HG02759 (cell line): Measurements from ENCODE around the gene BABAM2.
A peak's percentile ranks its signal among the peaks of the same experiment; 100 is the strongest.

Experiments used
- ATAC-seq: cut with Tn5 transposase; IDR thresholded peaks from one replicate; pipeline ENCODE4 v1.9.1; 2021; ENCODE audit warnings: mild to moderate bottlenecking, moderate library complexity; ENCODE audit not compliant: unreplicated experiment

Gene BABAM2

DNA sequence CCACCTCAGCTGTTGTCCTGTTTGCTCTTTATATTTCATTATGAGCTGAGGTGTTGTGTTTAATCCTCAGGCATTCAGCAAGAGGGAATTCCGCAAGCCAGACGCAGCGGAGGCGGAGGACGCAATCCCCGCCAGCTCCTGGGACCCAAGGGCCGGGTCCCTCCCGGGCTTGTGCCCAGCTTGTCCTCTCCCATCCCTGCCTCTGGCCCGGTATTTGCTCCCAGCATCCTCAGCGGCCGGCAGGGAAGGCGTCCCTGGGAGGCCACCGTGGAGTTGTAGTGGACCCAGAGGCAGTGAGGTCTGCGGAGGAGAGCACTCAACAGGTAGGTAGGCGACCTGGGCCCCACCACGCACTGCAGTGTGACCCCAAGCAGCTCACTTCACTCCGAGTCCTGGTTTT is 459.7 kb downstream of the BABAM2 start:
- ATAC-seq = no peak

GRCh38 chr2:28350791-28351285 is 460.3 kb downstream of the BABAM2 start:
- no peak for ATAC-seq

DNA sequence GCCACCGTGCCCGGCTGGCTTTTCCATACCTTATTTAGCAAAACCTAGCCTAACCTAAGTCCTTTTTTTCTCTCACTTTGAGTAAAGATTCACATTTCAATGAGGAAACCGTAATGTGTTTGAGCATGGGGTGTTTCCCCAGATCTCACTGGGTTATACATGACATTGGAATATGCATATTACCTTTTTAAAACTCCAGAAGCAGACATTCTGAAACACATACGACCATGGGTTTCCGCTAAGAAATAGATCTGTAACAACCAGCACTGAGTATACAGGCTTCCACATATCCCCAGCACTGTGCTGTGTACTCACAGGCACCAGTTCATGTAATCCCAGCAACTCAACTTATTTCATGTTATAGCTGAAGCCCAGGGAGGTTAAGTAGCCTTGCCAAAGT is 461.1 kb downstream of the BABAM2 start:
- ATAC-seq = no peak

- ATAC-seq = no peak
These were observed 461.6 kb downstream of the BABAM2 start for GRCh38 chr2:28352104-28352503.

DNA sequence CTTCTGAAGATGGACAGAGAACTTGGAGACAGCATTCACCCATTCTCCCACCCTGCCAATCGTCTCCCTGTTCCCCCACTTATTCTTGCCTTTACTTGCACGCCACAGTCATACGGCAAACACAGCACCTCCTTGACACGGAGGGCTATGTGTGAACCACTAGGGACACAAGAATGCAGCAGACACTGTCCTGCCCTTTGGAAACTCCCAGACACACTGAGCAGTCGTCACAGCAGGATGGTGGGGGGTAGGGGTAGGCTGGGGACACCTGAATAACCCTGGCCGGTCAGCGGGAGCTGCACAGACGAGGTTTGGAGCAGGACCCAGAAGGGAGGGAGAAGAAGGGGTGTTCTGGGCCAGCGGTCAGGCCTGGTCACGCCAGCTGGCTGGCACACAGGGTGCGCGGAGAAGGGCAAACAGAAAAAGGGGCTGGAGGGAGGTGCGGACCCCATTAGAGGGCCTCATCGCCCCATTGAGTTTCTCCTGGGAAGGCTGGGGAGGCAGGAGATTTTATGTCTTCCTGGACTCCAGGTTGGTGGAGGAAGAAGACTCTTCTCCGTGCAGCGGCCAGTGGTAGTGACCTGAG is 462.2 kb downstream of the BABAM2 start:
- ATAC-seq = no peak

GRCh38 chr2:28354920-28355520 is 464.5 kb downstream of the BABAM2 start:
- no peak for ATAC-seq

- no peak for ATAC-seq
These were observed 465.1 kb downstream of the BABAM2 start for GRCh38 chr2:28355521-28356094.

- no peak for ATAC-seq
These were observed 465.8 kb downstream of the BABAM2 start for GRCh38 chr2:28356095-28356911.

DNA sequence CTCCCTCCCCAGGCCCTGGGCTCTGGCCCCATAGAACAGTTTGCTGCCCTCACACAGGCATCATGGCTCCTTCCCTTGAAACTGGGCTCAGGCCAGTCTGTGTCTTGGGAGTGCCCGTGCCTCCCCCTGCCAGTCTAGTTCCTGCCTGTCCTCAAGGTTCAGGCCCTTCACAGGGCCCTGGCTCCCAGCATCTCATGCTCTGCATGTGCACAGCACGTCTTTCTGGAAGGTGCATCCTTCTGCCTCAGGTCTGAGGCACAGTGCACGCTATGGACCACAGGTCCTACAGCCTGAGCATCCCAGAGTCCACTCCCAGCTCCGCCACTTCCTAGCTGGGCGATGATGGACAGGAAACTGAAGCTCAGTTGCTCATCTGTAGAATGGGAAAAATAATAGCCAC is 466.5 kb downstream of the BABAM2 start:
- no peak for ATAC-seq

GRCh38 chr2:28357948-28358667 is 467.6 kb downstream of the BABAM2 start:
- no peak for ATAC-seq

GRCh38 chr2:28358668-28359201 is 468.2 kb downstream of the BABAM2 start:
- ATAC-seq = no peak

DNA sequence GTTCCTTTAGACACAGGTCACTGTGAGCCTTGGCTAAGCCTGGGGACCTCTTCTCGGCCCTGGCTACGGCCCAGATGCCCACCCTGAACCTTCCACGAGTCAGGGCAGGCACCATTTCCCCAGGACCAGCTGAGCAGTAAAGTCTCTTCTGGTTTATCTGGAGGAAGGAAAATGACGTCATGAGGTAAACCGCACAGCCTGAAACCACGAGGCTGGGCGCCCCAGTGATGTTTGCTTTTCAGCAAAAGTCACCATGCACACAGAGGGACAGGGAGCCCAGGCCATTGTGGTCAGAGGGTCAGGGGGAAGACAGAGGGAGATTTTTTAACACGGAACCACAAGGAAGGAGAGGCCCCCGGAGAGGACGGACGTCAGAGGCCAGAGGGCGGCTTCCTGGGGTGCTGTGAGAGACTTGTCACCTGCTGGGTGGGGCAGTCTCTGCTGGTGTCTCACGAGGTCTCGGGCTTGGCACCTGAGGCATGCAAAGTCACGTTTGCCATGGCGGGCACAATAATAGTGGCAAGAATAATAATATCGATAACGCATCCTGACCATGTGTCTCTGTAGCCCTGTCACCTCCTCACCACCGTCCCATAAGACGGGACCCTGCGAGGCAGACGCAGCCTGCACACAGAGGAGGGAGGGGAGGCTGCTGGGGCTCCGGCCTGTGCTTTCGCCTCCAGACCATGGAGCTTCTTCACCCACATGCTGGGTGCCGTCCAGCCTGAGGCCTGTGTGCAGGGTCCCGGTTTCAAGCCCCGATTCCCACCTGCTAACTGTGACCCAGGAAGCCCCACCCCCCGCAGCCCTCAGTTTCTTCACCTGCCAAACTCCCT is 468.9 kb downstream of the BABAM2 start:
- ATAC-seq = peak; percentile 70

- ATAC-seq = no peak
These were observed 469.7 kb downstream of the BABAM2 start for GRCh38 chr2:28360058-28360717.

DNA sequence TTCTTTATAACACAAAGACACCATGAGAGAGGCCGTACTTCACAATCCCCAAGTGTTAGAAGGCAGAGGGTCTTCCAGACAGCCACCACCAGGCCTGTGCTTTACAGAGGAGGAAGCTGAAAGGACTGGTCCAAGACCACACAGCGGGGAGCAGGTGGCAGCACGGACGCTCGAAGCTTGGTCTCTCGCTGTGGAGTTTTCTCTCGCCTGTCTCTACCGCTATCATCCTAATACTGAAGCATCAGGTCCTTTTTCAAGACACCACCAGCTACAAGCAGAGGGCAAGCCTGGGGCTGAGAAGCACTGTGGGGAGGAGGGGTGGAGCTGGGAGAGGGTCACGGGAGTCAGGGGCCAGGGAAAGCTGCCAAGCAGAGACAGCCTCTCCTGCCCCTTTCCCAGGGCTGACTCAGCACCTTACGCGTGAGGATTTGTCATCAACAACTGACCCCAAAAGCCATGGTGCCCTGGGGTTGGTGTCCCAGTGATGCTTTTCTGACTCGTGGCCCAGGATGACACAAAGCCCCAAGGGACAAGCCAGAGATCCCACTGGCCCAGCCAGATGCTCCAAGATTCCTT is 470.3 kb downstream of the BABAM2 start:
- no peak for ATAC-seq

DNA sequence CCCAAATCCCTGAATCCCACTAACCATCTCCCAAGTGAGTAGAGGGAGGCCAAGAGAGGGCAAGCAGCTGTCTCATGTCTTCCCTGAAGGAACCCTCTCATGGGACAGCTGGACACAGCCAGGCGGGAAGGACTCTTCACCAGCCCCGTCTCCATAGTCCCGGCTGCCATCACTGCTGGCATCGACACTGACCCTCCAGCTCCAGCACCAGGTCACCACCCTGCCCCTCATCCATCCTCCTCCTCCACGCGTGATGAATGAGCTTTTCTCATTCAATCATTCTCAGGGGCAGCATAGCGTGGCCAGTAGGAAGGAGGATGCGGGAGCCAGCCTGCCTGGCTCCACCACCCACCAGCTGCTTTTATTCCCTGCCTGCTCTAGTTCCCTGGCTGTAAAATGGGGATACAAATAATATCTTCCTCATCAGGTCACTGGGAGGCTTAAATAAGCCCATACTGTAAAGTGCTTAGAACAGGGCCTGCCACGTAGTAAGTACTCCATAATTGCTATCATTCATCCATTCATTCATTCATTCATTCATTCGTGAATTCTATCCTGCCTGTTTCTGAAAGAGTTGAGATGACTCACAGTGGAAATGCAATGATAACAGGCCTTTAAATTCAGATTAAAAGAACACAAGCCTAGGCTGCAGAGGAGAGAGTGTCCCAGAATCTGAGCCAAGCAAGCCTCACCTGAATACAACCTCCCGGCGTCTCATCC is 471.6 kb downstream of the BABAM2 start:
- no peak for ATAC-seq

- no peak for ATAC-seq
These were observed 472.5 kb downstream of the BABAM2 start for GRCh38 chr2:28362991-28363521.

- ATAC-seq = no peak
These were observed 473.3 kb downstream of the BABAM2 start for GRCh38 chr2:28363686-28364280.

DNA sequence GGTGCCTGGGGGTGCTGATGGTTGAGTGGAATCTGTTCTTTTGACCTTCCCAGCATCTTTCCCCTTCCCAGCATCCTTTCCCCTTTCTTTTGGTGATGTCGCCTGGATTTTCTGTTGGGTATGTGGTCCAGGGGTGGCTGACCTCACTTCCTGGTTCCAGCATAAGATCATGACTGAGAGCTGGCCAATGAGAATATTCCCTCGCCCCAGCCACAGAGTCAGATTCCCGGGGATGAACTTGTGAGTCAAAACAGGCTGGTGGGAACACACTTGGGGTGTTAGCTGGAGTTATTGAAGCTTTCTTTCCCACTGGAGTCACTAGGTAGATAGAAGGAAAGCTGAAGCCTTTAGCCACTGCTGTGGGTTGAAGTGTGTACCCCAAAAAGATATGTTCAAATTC is 474.1 kb downstream of the BABAM2 start:
- no peak for ATAC-seq
